ENCODE data around the gene ERCC2.

ERCC2 gene

DNA sequence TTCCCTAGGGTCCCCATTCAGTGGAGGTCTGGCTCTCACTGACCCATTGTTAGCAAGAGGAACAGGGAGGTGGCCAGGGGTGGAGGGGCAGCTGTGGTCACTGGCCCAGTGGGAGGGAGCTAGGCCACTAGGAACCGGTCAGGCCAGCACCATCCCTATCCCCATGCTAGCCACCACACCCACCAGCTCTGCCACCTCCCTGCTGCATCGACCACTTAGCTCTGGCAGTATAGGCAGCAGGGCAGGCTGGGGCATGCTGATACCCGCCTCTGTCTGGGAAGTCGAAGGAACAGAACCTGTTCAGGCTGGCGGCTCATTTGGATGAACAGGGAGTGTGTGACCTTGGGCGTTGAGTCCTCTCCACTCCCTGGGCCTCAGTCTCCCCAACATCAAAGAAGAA, 29.8 kb upstream of the ERCC2 start:
- Histone ChIP-seq H3K27ac (ENCODE audit: low read depth, low read length) (no peak overlapping the region), H3K27me3 (ENCODE audit: insufficient read depth, low read length) (no peaks in the 10 kb centered on the region), H2AFZ (ENCODE audit: low read length, unreplicated experiment) (no peak overlapping the region), H3K4me1 (ENCODE audit: control insufficient read depth, insufficient read depth, low read length, unreplicated experiment) (peaks cover 19% of the 10 kb centered on the region), H3K36me3 (ENCODE audit: insufficient read depth, low read length) (no peaks in the 10 kb centered on the region), H3K4me3 (ENCODE audit: low read depth, low read length) (no peak overlapping the region), H3K79me2 (ENCODE audit: control insufficient read depth, insufficient read depth, low read length, unreplicated experiment) (peaks cover 21% of the 10 kb centered on the region)

DNA sequence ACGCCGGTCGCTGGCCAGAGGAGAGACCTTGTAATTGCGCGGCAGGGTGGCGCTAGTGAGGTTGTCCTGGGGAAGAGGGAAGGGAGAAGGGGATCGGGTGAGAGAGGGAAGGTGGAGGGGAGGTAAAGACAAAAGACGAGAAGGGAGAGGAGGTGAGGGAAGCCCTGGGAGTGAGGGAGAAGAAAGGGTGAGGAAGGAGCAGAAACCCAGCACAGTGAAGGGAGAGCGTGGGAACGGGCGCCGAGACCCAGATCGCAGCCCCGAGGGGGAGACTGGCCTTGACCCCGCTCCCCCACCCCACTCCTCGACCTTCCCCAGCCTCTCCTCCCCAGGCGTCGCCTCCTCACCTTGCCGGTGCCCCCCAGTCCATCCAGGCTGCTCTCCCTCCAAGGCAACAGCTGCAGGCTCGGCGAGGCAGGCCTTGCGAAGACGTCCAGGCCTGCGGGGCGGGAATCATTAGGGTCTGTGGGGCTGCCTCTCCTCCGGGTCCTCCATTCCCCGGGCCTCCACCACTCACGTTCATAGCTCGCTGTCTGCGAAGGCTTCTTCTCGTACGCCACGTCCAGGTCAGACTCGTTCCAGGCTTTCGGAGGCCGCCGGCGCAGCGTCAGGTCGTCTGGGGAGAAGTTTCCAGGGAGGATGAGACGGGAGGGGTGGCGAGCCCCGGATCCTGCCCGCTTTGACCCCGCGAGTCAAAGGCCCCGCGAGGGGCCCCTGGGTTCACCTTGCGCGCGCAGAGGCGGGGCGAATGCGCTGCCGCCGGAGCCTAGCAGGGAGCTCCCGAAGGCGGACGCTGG, 25.6 kb upstream of the ERCC2 start:
- no peak overlapping the region for H3K27ac ChIP-seq (ENCODE audit: low read depth, low read length)
- 0 out of 2 replicates have a peak, but pooled peaks cover 3% of the 10 kb centered on the region for H3K36me3 ChIP-seq (ENCODE audit: insufficient read depth, low read length)
- H3K79me2 ChIP-seq (ENCODE audit: control insufficient read depth, insufficient read depth, low read length, unreplicated experiment), result no peaks in the 10 kb centered on the region
- no peaks in the 10 kb centered on the region for H3K27me3 ChIP-seq (ENCODE audit: insufficient read depth, low read length)
- no peak overlapping the region for H2AFZ ChIP-seq (ENCODE audit: low read length, unreplicated experiment)
- no peak overlapping the region for H3K4me3 ChIP-seq (ENCODE audit: low read depth, low read length)
- H3K4me1 ChIP-seq (ENCODE audit: control insufficient read depth, insufficient read depth, low read length, unreplicated experiment), result peaks cover 3% of the 10 kb centered on the region

DNA sequence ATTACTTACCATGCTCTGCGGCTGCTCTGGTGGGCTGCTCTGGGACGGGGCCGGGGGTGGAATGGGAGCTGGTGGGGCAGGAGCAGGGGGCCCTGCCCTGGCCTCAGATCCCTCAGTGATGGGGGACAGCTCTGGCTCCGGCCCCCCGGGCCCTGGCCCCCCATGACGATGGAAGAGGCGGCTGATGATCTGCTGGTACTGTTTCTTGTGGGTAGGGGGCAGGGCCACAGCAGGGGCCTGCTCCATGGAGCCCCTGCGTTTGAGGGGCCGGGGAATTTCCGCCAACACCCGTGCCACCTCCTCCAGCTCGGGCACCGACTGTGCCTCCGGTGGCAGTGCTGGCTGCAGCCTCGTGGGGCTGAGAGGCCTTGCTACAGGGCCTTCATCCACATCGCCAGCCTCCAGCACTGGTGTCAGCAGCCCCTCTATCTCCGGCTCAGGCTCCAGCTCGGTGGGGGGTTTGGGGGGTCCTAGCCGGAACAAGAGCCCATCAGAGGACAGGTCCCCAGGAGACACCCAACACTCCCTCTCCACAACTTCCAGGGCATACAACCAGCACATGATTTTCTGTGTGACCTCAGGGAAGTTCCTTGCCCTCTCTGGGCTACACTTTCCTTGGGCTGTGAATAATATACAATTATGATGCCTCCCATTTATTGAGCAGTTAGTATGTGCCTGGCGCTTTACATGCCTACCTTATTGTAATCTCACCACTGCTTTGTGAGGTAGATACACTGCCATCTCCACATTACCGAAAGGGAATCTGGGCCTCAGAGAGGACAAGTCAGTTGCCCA, 21.7 kb upstream of the ERCC2 start:
- Histone ChIP-seq H3K79me2 (ENCODE audit: control insufficient read depth, insufficient read depth, low read length, unreplicated experiment) (no peaks in the 10 kb centered on the region), H3K27ac (ENCODE audit: low read depth, low read length) (no peak overlapping the region), H3K4me3 (ENCODE audit: low read depth, low read length) (no peak overlapping the region), H3K27me3 (ENCODE audit: insufficient read depth, low read length) (no peaks in the 10 kb centered on the region), H3K36me3 (ENCODE audit: insufficient read depth, low read length) (0 out of 2 replicates have a peak, but pooled peaks cover 3% of the 10 kb centered on the region), H3K4me1 (ENCODE audit: control insufficient read depth, insufficient read depth, low read length, unreplicated experiment) (no peaks in the 10 kb centered on the region), H2AFZ (ENCODE audit: low read length, unreplicated experiment) (no peak overlapping the region)

DNA sequence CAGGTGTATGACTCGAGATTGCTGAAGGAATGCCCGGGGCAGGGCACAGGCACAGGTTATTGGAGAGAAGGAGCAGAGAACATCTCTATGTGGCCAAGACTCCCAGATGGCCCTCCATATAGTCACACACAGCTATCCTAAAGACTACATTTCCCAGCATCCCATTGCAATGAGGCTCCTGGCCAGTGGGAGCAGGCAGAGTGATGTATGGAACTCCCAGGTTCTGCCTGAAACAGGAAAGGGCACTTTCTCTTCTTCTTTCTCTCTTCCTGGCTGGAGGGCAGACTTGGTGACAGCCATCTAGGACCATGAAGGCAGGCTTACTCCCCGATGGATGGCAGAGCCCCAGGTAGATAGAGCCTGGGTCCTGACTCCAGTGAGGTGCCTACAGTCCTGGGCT, 21.0 kb upstream of the ERCC2 start:
- no peak overlapping the region for H3K27ac ChIP-seq (ENCODE audit: low read depth, low read length)
- 0 out of 2 replicates have a peak, but pooled peaks cover 3% of the 10 kb centered on the region for H3K36me3 ChIP-seq (ENCODE audit: insufficient read depth, low read length)
- H3K79me2 ChIP-seq (ENCODE audit: control insufficient read depth, insufficient read depth, low read length, unreplicated experiment), result no peaks in the 10 kb centered on the region
- H3K4me1 ChIP-seq (ENCODE audit: control insufficient read depth, insufficient read depth, low read length, unreplicated experiment), result no peaks in the 10 kb centered on the region
- H3K27me3 ChIP-seq (ENCODE audit: insufficient read depth, low read length), result no peaks in the 10 kb centered on the region
- H3K4me3 ChIP-seq (ENCODE audit: low read depth, low read length), result no peak overlapping the region
- no peak overlapping the region for H2AFZ ChIP-seq (ENCODE audit: low read length, unreplicated experiment)

DNA sequence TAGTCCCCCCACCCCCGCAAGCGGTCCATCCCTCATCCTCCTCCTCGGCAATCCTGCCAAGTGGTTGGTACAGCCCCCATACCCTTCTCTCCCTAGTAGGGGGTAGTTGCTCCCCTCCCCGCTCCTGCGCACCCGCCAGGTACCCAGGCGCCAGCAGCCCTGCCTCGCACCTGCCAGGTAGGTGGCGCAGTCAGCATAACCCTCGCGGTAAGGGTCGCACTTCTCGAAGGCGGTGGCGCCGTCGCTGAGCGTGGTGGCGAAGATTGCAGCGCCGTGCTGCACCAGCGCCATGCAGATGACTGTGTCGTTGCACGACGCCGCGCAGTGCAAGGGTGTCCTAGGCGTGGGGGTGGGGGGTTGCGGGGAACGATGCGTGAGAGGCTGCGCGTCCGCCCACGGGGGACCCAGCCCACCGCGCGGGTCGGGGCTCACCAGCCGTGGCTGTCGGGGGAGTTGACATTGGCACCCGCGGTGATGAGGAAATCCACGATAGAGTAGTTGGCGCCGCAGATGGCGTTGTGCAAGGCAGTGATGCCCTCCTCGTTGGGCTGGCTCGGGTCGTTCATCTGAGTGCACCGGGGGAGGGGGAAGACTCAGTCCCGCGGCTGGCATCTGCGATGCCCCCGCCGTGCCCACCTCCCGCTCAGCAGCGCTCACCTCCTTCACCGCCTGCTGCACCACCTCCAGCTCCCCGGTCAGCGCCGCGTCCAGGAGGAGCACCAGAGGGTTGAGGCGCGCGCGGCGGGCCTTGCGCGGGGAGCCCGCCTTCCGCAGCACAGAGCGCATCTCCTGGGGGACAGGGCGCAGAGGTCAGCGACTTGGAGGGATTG, 15.2 kb upstream of the ERCC2 start:
- Histone ChIP-seq H3K36me3 (ENCODE audit: insufficient read depth, low read length) (no peaks in the 10 kb centered on the region), H3K27ac (ENCODE audit: low read depth, low read length) (no peak overlapping the region), H2AFZ (ENCODE audit: low read length, unreplicated experiment) (no peak overlapping the region), H3K4me3 (ENCODE audit: low read depth, low read length) (peak overlapping the region; percentile 33; the same call in 1 of the 2 replicates), H3K27me3 (ENCODE audit: insufficient read depth, low read length) (no peaks in the 10 kb centered on the region), H3K4me1 (ENCODE audit: control insufficient read depth, insufficient read depth, low read length, unreplicated experiment) (peaks cover 8% of the 10 kb centered on the region), H3K79me2 (ENCODE audit: control insufficient read depth, insufficient read depth, low read length, unreplicated experiment) (no peaks in the 10 kb centered on the region)

DNA sequence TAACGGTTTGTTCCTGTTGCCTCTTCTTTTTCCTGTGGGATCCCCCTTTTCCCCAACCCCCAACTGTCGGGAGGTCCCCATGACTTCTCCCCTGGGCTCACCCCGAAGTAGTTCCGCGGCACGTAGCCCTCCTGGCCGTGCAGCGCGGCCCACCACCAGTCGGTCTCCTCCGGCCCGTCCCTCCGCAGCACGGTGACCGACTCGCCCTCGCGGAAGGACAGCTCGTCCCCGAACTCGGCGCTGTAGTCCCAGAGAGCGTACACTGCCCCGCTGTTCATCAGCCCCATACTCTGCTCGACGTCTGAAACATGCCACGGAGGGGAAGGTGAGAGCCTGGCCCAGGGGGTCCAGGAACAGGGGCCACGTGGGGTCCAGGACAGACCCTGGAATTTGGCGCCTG, 12.1 kb upstream of the ERCC2 start:
- no peaks in the 10 kb centered on the region for H3K27me3 ChIP-seq (ENCODE audit: insufficient read depth, low read length)
- no peaks in the 10 kb centered on the region for H3K36me3 ChIP-seq (ENCODE audit: insufficient read depth, low read length)
- no peak overlapping the region for H3K27ac ChIP-seq (ENCODE audit: low read depth, low read length)
- no peaks in the 10 kb centered on the region for H3K79me2 ChIP-seq (ENCODE audit: control insufficient read depth, insufficient read depth, low read length, unreplicated experiment)
- no peak overlapping the region for H2AFZ ChIP-seq (ENCODE audit: low read length, unreplicated experiment)
- peaks cover 17% of the 10 kb centered on the region for H3K4me1 ChIP-seq (ENCODE audit: control insufficient read depth, insufficient read depth, low read length, unreplicated experiment)
- no peak overlapping the region for H3K4me3 ChIP-seq (ENCODE audit: low read depth, low read length)

DNA sequence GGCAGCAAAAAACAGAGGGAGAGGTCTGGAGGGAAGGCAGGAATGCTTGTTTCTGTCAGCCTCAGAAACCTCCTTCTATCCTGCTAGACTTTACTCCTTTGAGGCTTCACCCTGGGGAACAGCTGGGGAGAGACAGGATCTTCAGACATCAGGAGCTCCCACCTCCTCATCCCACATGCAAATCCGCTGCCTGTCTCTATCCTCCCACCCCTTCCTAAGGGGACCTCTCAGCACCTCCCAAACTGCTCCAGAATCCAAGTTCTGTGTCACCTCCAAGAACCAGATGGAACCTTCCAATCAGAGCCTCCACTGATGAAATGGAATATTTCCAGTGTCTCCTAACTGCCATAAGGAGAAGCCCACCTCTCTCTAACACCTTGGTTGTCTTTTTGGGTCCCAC, 9.7 kb upstream of the ERCC2 start:
- H3K27me3 ChIP-seq (ENCODE audit: insufficient read depth, low read length), result no peaks in the 10 kb centered on the region
- peaks cover 15% of the 10 kb centered on the region for H3K4me1 ChIP-seq (ENCODE audit: control insufficient read depth, insufficient read depth, low read length, unreplicated experiment)
- H3K36me3 ChIP-seq (ENCODE audit: insufficient read depth, low read length), result no peaks in the 10 kb centered on the region
- no peak overlapping the region for H2AFZ ChIP-seq (ENCODE audit: low read length, unreplicated experiment)
- no peaks in the 10 kb centered on the region for H3K79me2 ChIP-seq (ENCODE audit: control insufficient read depth, insufficient read depth, low read length, unreplicated experiment)
- H3K4me3 ChIP-seq (ENCODE audit: low read depth, low read length), result no peak overlapping the region
- peak overlapping the region; percentile 73 for H3K27ac ChIP-seq (ENCODE audit: low read depth, low read length)

DNA sequence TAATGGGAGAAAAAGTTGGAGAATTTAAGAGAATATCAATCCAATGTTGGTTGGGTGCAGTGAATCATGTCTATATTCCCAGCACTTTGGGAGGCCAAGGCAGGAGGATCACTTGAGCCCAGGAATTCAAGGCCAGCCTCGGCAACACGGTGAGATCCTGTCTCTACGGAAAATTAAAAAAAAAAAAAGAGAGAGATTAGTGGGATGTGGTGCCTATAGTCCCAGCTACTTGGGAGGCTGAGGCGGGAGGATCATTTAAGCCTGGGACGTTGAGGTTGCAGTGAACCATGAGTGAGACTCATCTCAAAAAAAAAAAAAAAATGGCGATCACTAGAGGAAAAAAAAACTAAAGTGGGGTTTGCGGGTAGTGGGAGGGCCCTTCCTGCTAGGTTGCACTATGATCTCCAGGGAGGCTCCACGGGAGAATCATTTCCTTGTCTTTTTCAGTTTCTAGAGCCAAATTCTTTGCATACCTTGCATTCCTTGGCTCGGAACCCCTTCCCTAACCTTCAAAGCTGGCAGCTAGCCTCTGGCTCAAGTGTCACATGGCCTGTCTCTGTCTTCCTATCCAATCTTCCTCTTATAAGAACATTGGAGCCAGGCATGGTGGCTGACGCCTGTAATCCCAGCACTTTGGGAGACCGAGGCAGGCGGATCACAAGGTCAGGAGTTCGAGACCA, 5.8 kb upstream of the ERCC2 start:
- H3K27ac ChIP-seq (ENCODE audit: low read depth, low read length), result peak overlapping the region; percentile 97
- H3K4me3 ChIP-seq (ENCODE audit: low read depth, low read length), result 0 out of 2 replicates have a peak overlapping the region, but pooled peaks have one; percentile 29
- H2AFZ ChIP-seq (ENCODE audit: low read length, unreplicated experiment), result no peak overlapping the region
- H3K27me3 ChIP-seq (ENCODE audit: insufficient read depth, low read length), result no peaks in the 10 kb centered on the region
- H3K79me2 ChIP-seq (ENCODE audit: control insufficient read depth, insufficient read depth, low read length, unreplicated experiment), result no peaks in the 10 kb centered on the region
- H3K4me1 ChIP-seq (ENCODE audit: control insufficient read depth, insufficient read depth, low read length, unreplicated experiment), result peaks cover 15% of the 10 kb centered on the region
- H3K36me3 ChIP-seq (ENCODE audit: insufficient read depth, low read length), result no peaks in the 10 kb centered on the region

DNA sequence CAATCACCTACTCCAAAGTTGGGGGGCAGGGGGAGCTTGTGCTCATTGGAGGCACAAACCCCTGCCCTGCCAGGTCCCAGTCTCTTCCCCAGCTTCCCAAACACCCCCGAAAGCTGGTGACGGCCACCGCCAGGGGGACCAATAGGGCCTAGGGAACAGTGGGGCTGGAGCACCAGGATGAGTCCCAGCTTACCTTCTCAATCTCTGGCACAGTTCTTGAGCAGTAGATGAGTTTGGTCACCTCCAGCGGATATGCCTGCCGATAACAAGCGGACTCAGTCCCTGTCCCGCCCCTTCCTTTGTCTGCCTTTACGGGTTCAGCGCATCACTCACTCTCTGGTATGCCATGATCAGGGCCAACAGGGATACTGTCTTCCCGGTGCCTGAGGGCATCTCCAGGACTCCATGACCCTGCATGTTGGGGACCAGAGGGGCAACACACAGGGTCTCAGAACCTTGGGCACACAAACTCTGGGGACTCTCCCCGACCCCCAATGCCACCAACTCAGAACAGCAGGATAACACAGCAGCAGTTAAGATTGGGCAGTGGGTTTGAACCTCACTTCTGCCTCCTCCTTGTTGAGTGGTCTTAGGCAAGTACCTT, 1.5 kb downstream of the ERCC2 start:
- Histone ChIP-seq H3K27me3 (ENCODE audit: insufficient read depth, low read length) (no peaks in the 10 kb centered on the region), H3K36me3 (ENCODE audit: insufficient read depth, low read length) (0 out of 2 replicates have a peak, but pooled peaks cover 3% of the 10 kb centered on the region), H3K4me1 (ENCODE audit: control insufficient read depth, insufficient read depth, low read length, unreplicated experiment) (no peaks in the 10 kb centered on the region), H3K4me3 (ENCODE audit: low read depth, low read length) (peak overlapping the region; percentile 94), H2AFZ (ENCODE audit: low read length, unreplicated experiment) (no peak overlapping the region), H3K79me2 (ENCODE audit: control insufficient read depth, insufficient read depth, low read length, unreplicated experiment) (peaks cover 23% of the 10 kb centered on the region), H3K27ac (ENCODE audit: low read depth, low read length) (no peak overlapping the region)
